NCI-H526 treated with DMSO at 0.1 percent for 48 hours (cell line): Measurements from ENCODE around the gene HCFC1R1.

Experiments used
- DNase-seq: peaks from one replicate; lab custom pipeline; 2025; lab: John Stamatoyannopoulos, UW

Gene HCFC1R1

GRCh38 chr16:3035972-3036725 lies 12.4 kb upstream of the HCFC1R1 start:
- no peak for DNase-seq

- DNase-seq, result no peak
These were observed 11.7 kb upstream of the HCFC1R1 start for GRCh38 chr16:3035289-3035971.

- DNase-seq, result no peak
These were observed 8.9 kb upstream of the HCFC1R1 start for GRCh38 chr16:3032624-3033023.

- DNase-seq, result no peak
These were observed 6.8 kb upstream of the HCFC1R1 start for GRCh38 chr16:3030222-3031212.

GRCh38 chr16:3029491-3030221 lies 5.9 kb upstream of the HCFC1R1 start:
- DNase-seq, result no peak

GRCh38 chr16:3028716-3029319 lies 5.1 kb upstream of the HCFC1R1 start:
- DNase-seq, result no peak

GRCh38 chr16:3027983-3028715 lies 4.4 kb upstream of the HCFC1R1 start:
- DNase-seq, result peak; percentile 27

- no peak for DNase-seq
These were observed 3.7 kb upstream of the HCFC1R1 start for GRCh38 chr16:3027489-3027795.

GRCh38 chr16:3026609-3027488 lies 3.1 kb upstream of the HCFC1R1 start:
- DNase-seq, result no peak

GRCh38 chr16:3026003-3026378 lies 2.2 kb upstream of the HCFC1R1 start:
- DNase-seq, result no peak

- no peak for DNase-seq
These were observed 1.6 kb upstream of the HCFC1R1 start for GRCh38 chr16:3025032-3026002.

- DNase-seq, result no peak
These were observed 400 bp downstream of the HCFC1R1 start for GRCh38 chr16:3023415-3023668.

GRCh38 chr16:3022684-3023414 lies 893 bp downstream of the HCFC1R1 start:
- DNase-seq, result no peak

- no peak for DNase-seq
These were observed 1.5 kb downstream of the HCFC1R1 start for GRCh38 chr16:3022208-3022683.

GRCh38 chr16:3021449-3022207 lies 2.1 kb downstream of the HCFC1R1 start:
- peak; percentile 36 for DNase-seq

- no peak for DNase-seq
These were observed 2.9 kb downstream of the HCFC1R1 start for GRCh38 chr16:3020604-3021448.
